C4-2B (cell line): ENCODE data around the gene EPYC.

Source experiments
- H3K27ac ChIP-seq: fragments of 450-650 bp; 2 replicates; pipeline ENCODE4 v1.5.1; 2017
- ZFX ChIP-seq: fragments of 450-650 bp; IDR thresholded peaks from 2 replicates; pipeline ENCODE4 v1.6.1; 2017
- TF ChIP-seq, protein P1 (sequence below): fragments of 450-650 bp; conservative IDR thresholded peaks from 2 replicates; pipeline ENCODE4 v1.5.1; 2017; ENCODE audit warnings: mild to moderate bottlenecking

Gene EPYC

GRCh38 chr12:91033251-91033650 lies 28.5 kb upstream of the EPYC start:
- H3K27ac ChIP-seq, result no peak overlapping the region
- no peak for TF ChIP-seq ZFX
- TF ChIP-seq, protein P1, sequence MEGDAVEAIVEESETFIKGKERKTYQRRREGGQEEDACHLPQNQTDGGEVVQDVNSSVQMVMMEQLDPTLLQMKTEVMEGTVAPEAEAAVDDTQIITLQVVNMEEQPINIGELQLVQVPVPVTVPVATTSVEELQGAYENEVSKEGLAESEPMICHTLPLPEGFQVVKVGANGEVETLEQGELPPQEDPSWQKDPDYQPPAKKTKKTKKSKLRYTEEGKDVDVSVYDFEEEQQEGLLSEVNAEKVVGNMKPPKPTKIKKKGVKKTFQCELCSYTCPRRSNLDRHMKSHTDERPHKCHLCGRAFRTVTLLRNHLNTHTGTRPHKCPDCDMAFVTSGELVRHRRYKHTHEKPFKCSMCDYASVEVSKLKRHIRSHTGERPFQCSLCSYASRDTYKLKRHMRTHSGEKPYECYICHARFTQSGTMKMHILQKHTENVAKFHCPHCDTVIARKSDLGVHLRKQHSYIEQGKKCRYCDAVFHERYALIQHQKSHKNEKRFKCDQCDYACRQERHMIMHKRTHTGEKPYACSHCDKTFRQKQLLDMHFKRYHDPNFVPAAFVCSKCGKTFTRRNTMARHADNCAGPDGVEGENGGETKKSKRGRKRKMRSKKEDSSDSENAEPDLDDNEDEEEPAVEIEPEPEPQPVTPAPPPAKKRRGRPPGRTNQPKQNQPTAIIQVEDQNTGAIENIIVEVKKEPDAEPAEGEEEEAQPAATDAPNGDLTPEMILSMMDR, result no peak

GRCh38 chr12:91023326-91024004 lies 18.7 kb upstream of the EPYC start:
- no peak for TF ChIP-seq ZFX
- TF ChIP-seq, protein P1, result no peak
- H3K27ac ChIP-seq, result no peak overlapping the region

GRCh38 chr12:91021076-91021475 lies 16.3 kb upstream of the EPYC start:
- TF ChIP-seq, protein P1, result no peak
- TF ChIP-seq ZFX, result no peak
- no peak overlapping the region for H3K27ac ChIP-seq

- H3K27ac ChIP-seq, result no peak overlapping the region
- TF ChIP-seq, protein P1, result no peak
- TF ChIP-seq ZFX, result no peak
These were observed 14.7 kb upstream of the EPYC start for GRCh38 chr12:91019455-91019854.

GRCh38 chr12:91017511-91018263 lies 12.9 kb upstream of the EPYC start:
- TF ChIP-seq, protein P1, result no peak
- no peak for TF ChIP-seq ZFX
- H3K27ac ChIP-seq, result no peak overlapping the region

DNA sequence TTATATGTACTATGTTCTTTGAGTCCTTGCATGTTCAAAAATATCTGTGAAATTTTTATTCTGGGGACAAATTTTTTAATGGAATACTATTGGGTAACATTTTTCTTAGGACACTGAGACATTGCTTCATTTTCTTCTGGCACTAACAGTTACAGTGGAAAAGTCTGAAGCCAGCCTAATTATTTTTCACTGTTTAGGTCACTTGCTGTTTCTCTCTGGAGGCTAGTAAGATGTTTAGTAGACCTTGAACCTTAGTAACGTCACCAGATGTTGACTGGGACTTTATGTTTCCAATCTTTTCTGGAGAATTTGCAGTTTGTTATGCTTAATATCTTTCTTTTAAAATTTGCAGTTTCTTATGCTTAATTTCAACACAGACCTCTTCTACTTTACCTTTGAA lies 12.3 kb upstream of the EPYC start:
- H3K27ac ChIP-seq, result no peak overlapping the region
- TF ChIP-seq, protein P1, result no peak
- no peak for TF ChIP-seq ZFX

GRCh38 chr12:91009319-91009950 lies 4.7 kb upstream of the EPYC start:
- H3K27ac ChIP-seq, result no peak overlapping the region
- TF ChIP-seq, protein P1, result no peak
- no peak for TF ChIP-seq ZFX
